ENCODE results near the gene TSN.
"Not testable (repeated sequence)": the region's sequence is repeated elsewhere in the genome, so short reads cannot be mapped to it uniquely, and the experiment has no call there.

Gene TSN

DNA sequence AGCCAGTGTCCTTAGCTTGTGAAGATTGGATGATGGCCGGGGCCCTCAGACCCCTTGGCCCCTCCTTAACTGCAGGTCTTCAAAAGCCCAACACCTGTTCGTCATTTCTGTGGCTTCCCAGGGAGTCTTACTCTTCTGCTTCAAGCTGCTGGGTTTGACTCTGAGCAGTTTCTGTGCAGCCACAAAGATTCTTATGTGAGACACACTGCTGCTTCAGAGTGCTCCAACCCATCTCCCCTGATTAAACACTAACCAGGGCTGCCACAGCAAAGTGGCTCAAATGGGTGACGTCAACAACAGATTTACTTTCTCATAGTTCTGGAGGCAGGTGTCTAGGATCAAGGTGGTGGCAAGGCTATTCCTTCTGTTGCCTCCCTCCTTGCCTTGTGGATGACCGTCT, 40.8 kb downstream of the TSN start:
- H3K4me3 ChIP-seq (ENCODE audit: low read depth, low read length) = no peak overlapping the region
- TF ChIP-seq, protein P1, sequence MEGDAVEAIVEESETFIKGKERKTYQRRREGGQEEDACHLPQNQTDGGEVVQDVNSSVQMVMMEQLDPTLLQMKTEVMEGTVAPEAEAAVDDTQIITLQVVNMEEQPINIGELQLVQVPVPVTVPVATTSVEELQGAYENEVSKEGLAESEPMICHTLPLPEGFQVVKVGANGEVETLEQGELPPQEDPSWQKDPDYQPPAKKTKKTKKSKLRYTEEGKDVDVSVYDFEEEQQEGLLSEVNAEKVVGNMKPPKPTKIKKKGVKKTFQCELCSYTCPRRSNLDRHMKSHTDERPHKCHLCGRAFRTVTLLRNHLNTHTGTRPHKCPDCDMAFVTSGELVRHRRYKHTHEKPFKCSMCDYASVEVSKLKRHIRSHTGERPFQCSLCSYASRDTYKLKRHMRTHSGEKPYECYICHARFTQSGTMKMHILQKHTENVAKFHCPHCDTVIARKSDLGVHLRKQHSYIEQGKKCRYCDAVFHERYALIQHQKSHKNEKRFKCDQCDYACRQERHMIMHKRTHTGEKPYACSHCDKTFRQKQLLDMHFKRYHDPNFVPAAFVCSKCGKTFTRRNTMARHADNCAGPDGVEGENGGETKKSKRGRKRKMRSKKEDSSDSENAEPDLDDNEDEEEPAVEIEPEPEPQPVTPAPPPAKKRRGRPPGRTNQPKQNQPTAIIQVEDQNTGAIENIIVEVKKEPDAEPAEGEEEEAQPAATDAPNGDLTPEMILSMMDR (IDR thresholded peaks at IDR 0.05; ENCODE audit: low read depth, low read length, missing control alignments) = no peak
- DNase-seq (ENCODE audit: low read depth) = no peak

DNA sequence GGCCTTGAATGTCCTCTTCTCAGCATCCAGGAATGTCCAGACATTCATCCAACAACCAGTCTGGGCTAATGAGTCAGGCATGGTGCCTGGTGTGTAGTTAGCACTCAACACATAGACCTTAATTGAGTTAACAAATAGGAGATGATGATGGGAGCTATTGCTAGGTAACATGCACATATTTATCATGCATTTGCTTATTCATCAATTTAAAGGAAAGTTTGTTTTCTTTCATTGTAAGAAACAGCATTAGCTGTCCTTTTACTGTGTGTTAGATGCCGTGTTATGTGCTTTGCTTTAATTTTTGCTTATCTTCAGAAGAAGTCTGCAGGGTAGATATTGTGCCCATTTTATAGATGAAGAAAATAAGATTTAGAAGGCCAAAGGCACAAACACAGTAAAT, 43.2 kb downstream of the TSN start:
- H3K4me3 ChIP-seq (ENCODE audit: low read depth, low read length) = no peak overlapping the region
- TF ChIP-seq, protein P1 (IDR thresholded peaks at IDR 0.05; ENCODE audit: low read depth, low read length, missing control alignments) = no peak
- no peak for DNase-seq (ENCODE audit: low read depth)

DNA sequence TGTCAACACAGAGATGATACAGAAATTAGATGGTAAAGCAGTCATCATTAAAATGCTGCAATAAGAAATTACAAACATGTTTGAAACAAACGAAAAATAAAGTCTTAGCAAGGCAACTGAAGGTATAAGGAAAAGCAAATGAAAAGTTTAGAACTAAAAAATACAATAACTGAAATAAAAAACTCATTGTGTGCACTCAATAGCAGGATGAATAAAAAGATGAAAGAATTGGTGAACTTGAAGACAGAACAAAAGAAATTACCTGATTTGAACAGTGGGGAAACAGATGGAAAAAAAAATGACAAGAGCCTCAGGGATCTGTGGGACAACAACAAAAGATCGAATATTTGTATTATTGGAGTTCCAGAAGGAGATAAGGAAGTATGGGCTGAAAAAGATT, 46.5 kb downstream of the TSN start:
- TF ChIP-seq, protein P1 (IDR thresholded peaks at IDR 0.05; ENCODE audit: low read depth, low read length, missing control alignments) = no peak
- DNase-seq (ENCODE audit: low read depth) = no peak
- H3K4me3 ChIP-seq (ENCODE audit: low read depth, low read length) = no peak overlapping the region

DNA sequence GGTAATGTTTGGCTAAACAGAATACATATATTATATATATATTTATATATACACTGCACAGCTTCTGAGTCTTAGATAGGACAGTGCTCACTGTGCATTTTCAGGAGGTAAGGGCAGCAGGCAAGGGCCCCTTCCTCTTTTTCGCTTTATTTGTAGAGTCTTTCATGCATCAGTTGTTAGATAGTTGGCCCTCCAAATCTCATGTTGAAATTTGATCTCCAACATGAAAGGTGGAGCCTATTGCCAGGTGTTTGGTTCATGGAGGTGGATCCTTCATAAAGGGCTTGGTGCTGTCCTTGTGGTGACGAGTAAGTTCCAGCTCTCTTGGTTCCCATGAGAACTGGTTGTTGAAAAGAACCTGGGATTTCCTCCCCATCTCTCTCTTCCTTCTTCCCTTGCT, 48.1 kb downstream of the TSN start:
- no peak for DNase-seq (ENCODE audit: low read depth)
- no peak overlapping the region for H3K4me3 ChIP-seq (ENCODE audit: low read depth, low read length)
- TF ChIP-seq, protein P1 (IDR thresholded peaks at IDR 0.05; ENCODE audit: low read depth, low read length, missing control alignments) = no peak

DNA sequence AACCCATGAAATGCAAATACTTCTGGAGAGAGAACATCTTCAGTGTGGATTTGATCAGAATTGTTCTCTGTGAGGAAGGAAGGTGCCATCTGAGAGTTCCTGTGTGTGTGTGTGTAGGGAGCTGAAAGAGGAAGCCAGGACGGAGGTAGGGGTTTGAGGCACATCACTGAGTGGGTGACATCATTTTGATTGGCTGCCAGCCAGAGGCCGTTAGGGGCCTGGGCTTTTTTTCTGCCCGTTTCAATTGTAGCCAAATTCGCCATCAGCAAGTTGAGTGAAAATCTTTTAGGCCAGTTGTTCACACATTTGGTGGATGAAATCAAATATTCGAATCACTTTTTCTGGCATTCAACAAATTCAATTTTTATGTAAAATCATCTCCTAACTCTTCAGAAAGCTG, 48.9 kb downstream of the TSN start:
- TF ChIP-seq, protein P1 (IDR thresholded peaks at IDR 0.05; ENCODE audit: low read depth, low read length, missing control alignments) = no peak
- H3K4me3 ChIP-seq (ENCODE audit: low read depth, low read length) = no peak overlapping the region
- no peak for DNase-seq (ENCODE audit: low read depth)

DNA sequence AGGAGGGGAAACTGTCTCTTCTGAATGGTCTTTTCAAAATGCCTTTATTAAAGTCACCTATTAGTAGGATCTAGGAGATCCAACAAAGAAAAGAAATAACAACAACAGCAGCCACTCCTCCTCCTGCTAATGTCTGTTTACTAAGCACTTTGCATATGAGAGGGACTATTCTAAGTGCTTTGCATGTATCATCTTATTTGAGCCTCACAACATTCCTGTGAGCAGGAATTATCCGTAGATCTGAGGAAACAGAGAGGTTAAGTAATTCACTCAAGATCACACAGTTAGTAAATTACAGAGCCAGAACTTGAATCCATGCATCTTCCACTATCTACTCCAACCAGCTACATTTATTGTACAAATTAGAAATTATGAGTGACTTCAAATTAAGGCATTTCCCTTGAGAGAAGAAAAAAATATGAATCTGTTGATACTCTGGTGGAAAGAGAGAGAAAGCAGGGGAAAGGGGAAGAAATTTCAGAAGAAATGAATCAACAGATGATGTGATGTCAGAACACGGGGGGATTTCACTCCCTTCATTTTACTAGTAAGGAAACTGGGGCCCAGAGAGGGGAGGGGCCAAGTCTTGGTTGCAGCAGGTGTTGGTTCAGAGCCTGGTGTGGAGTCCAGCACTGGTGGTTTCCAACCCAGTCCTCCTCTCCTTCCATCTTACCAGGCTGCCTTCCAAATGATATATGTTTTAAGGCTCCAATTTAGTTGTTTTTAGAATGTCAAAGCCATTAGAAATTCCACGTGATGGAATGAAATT, 49.7 kb downstream of the TSN start:
- TF ChIP-seq, protein P1 (IDR thresholded peaks at IDR 0.05; ENCODE audit: low read depth, low read length, missing control alignments) = no peak
- H3K4me3 ChIP-seq (ENCODE audit: low read depth, low read length) = no peak overlapping the region
- DNase-seq (ENCODE audit: low read depth) = no peak

DNA sequence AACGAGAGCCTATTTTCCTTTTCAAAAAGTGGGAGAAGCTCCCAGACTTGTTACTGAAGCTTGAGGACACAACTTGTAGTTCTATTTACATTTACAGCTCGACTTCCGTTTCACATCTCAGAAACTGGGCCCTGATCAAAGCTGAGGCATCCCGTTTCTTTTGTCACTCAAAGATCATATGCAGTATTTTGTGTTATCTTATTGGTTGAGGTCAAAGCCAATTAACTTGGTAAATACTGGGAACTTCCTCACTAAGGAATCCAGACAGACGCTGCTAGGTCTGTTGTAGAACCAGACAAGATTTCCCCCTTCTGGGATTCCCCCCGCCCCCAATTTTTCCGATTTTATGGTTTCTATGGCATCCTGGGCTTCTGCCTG, 50.3 kb downstream of the TSN start:
- H3K4me3 ChIP-seq (ENCODE audit: low read depth, low read length) = no peak overlapping the region
- TF ChIP-seq, protein P1 (IDR thresholded peaks at IDR 0.05; ENCODE audit: low read depth, low read length, missing control alignments) = no peak
- DNase-seq (ENCODE audit: low read depth) = no peak

DNA sequence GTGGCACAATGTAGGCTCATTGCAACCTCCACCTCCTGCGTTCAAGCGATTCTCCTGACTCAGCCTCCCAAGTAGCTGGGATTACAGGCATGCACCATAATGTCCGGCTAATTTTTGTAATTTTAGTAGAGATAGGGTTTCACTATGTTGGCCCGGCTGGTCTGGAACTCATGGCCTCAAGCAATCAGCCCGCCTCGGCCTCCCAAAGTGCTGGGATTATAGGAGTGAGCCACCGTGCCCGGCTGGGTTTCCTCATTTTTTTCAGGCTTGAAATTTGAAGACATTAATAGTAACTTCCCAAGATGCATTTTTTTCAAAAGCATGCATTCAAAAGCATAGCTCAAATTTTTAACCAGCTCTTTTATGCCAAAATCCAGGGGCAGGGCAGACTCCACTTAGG, 52.3 kb downstream of the TSN start:
- H3K4me3 ChIP-seq (ENCODE audit: low read depth, low read length); DNase-seq (ENCODE audit: low read depth): not testable (repeated sequence)
